A673 (cell line): Measurements from ENCODE around the gene STRBP.

Experiments used
- CTCF ChIP-seq: fragments of 300-800, 200-600 bp; sonication (generic); conservative IDR thresholded peaks from 2 replicates; pipeline ENCODE4 v1.5.1; 2017; ENCODE audit warnings: low read depth, mild to moderate bottlenecking, antibody characterized with exemption, low read length, moderate library complexity, mixed read lengths
- EZH2 ChIP-seq: fragments of 200-600 bp; sonication (generic); IDR thresholded peaks from 2 replicates; pipeline ENCODE4 v1.6.1; 2017; ENCODE audit warnings: borderline replicate concordance, low read depth, mild to moderate bottlenecking, mixed read lengths, antibody characterized with exemption, low read length; ENCODE audit not compliant: poor library complexity, severe bottlenecking

GRCh38 chr9:123093141-123093540, 175.2 kb downstream of the STRBP start:
- TF ChIP-seq CTCF (no peak), EZH2 (no peak)
